ENCODE measurements around the gene IRF4. TPM values are rescaled to one million over a fixed set of nuclear protein-coding genes. Genes with fewer than 3 reads are reported as not detected.

IRF4 gene
- total RNA-seq, 2 experiments from 2014 or later, result 189 to 291 TPM

GRCh38 chr6:435441-436307 is 44.1 kb downstream of the IRF4 start:
- no peak for DNase-seq (ENCODE audit: low spot score)
- Histone ChIP-seq H3K4me3 (ENCODE audit: low read depth, low read length, poor library complexity, severe bottlenecking) (no peak overlapping the region), H3K4me2 (ENCODE audit: low read length) (no peak overlapping the region)

GRCh38 chr6:436308-437036 is 44.9 kb downstream of the IRF4 start:
- DNase-seq (ENCODE audit: low spot score), result no peak
- H3K36me3 ChIP-seq (ENCODE audit: insufficient read depth, low read length), result no peaks in the 10 kb centered on the region
- no peak for TF ChIP-seq EZH2phosphoT487 (IDR thresholded peaks at IDR 0.05; ENCODE audit: borderline replicate concordance, low read depth, low read length)
- TF ChIP-seq CTCF (conservative IDR thresholded peaks at IDR 0.05; ENCODE audit: low read length), result no peak
- CTCF ChIA-PET (ENCODE audit: unreplicated experiment), result no interaction called here
- no peaks in the 10 kb centered on the region for H3K79me2 ChIP-seq (ENCODE audit: insufficient read depth, low read depth, low read length)
- peaks cover 7% of the 10 kb centered on the region for H3K4me1 ChIP-seq (ENCODE audit: insufficient read depth, low read length, poor library complexity, severe bottlenecking)
- H3K27ac ChIP-seq (ENCODE audit: low read depth, low read length, poor library complexity, severe bottlenecking), result no peak overlapping the region
- no peak overlapping the region for H2AFZ ChIP-seq (ENCODE audit: low read length)
- POLR2A ChIA-PET, result no interaction called here
- H4K20me1 ChIP-seq (ENCODE audit: insufficient read depth, low read length), result no peaks in the 10 kb centered on the region
- H3K9me3 ChIP-seq (ENCODE audit: low read length), result no peaks in the 10 kb centered on the region
- no peak overlapping the region for H3K4me3 ChIP-seq (ENCODE audit: low read depth, low read length, poor library complexity, severe bottlenecking)
- no peak overlapping the region for H3K4me2 ChIP-seq (ENCODE audit: low read length)
- no peaks in the 10 kb centered on the region for H3K9me2 ChIP-seq (ENCODE audit: insufficient read depth, low read length)
- BruUV-seq (replicated peaks), result no TSS peak
- intact Hi-C loops (cut with micrococcal nuclease; ENCODE audit: unreplicated experiment), result no loop called here

More at GRCh38 chr6:435441-436307, 44.1 kb downstream of the IRF4 start:
- Histone ChIP-seq H3K9me2 (ENCODE audit: insufficient read depth, low read length) (no peaks in the 10 kb centered on the region), H3K9me3 (ENCODE audit: low read length) (no peaks in the 10 kb centered on the region), H3K36me3 (ENCODE audit: insufficient read depth, low read length) (no peaks in the 10 kb centered on the region), H3K79me2 (ENCODE audit: insufficient read depth, low read depth, low read length) (no peaks in the 10 kb centered on the region), H3K4me1 (ENCODE audit: insufficient read depth, low read length, poor library complexity, severe bottlenecking) (peaks cover 7% of the 10 kb centered on the region), H2AFZ (ENCODE audit: low read length) (no peak overlapping the region), H3K27ac (ENCODE audit: low read depth, low read length, poor library complexity, severe bottlenecking) (no peak overlapping the region), H4K20me1 (ENCODE audit: insufficient read depth, low read length) (no peaks in the 10 kb centered on the region)
- ChIA-PET POLR2A (interaction anchor here (0.8 to 1.9 kb wide), 4 partner anchors 9 to 251 kb away, joined by 3 to 8 read pairs (median 3); no protein-coding TSS in a partner anchor), CTCF (ENCODE audit: unreplicated experiment) (interaction anchor here (0.6 kb wide), 1 partner anchor 44 kb away, joined by 3 read pairs; no protein-coding TSS in a partner anchor)
- no TSS peak for BruUV-seq (replicated peaks)
- TF ChIP-seq CTCF (conservative IDR thresholded peaks at IDR 0.05; ENCODE audit: low read length), result no peak
- no peak for TF ChIP-seq EZH2phosphoT487 (IDR thresholded peaks at IDR 0.05; ENCODE audit: borderline replicate concordance, low read depth, low read length)
- intact Hi-C loops (cut with micrococcal nuclease; ENCODE audit: unreplicated experiment), result no loop called here

All from OCI-LY7 (cell line).